ENCODE measurements around the gene CAST. TPM values are rescaled to one million over a fixed set of nuclear protein-coding genes. Genes with fewer than 3 reads are reported as not detected.
A peak's percentile ranks its signal among the peaks of the same experiment; 100 is the strongest.

Gene CAST
- total RNA-seq, 2 experiments from 2014 or later, result 197 to 200 TPM

DNA sequence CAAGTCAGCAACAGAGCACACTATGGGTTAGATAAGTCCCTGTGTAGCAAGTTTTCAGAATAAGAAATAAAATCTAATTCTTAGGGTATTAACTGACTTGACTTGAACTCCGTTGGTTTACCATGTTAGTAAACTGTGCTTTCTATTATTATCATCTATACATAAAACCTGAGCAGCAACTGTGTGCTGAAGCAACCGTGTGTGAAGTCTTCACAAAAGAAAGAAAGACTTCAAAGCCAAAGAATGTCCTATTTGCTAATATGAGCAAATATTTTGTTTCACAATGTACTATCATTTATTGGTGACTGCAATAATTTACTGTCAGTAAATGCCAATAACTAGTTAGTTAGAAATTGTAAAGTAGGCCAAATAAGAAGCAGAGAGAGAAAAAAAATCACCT is 112.9 kb downstream of the CAST start:
- no peaks in the 10 kb centered on the region for H3K9me3 Mint-ChIP-seq
- no peak for DNase-seq
- no peaks in the 10 kb centered on the region for H3K4me1 ChIP-seq (ENCODE audit: insufficient read depth, low read length)
- no peaks in the 10 kb centered on the region for H3K27me3 Mint-ChIP-seq
- ATAC-seq (ENCODE audit: poor library complexity), result no peak
- intact Hi-C loops (cut with DNase I, micrococcal nuclease), result loop anchor here in 1 of 2 experiments (10.0 kb wide), 1 partner anchor 230 kb away; no protein-coding TSS in a partner anchor
- peaks cover 8% of the 10 kb centered on the region for H3K4me1 Mint-ChIP-seq (ENCODE audit: low read depth)
- H3K27ac Mint-ChIP-seq, result peak overlapping the region; percentile 33
- no peak overlapping the region for H3K4me3 ChIP-seq (ENCODE audit: low read length)
- CTCF ChIA-PET, result no interaction called here
- H3K27me3 ChIP-seq (ENCODE audit: control insufficient read depth in 1 of 2, insufficient read depth in 2 of 2, low read length in 2 of 2), result no peaks in the 10 kb centered on the region
- H3K36me3 Mint-ChIP-seq (ENCODE audit: low read depth), result peaks cover 96% of the 10 kb centered on the region
- H3K4me3 Mint-ChIP-seq, result no peak overlapping the region
- H3K36me3 ChIP-seq (ENCODE audit: insufficient read depth, low read length), result peaks cover 96% of the 10 kb centered on the region
- TF ChIP-seq, protein P1, sequence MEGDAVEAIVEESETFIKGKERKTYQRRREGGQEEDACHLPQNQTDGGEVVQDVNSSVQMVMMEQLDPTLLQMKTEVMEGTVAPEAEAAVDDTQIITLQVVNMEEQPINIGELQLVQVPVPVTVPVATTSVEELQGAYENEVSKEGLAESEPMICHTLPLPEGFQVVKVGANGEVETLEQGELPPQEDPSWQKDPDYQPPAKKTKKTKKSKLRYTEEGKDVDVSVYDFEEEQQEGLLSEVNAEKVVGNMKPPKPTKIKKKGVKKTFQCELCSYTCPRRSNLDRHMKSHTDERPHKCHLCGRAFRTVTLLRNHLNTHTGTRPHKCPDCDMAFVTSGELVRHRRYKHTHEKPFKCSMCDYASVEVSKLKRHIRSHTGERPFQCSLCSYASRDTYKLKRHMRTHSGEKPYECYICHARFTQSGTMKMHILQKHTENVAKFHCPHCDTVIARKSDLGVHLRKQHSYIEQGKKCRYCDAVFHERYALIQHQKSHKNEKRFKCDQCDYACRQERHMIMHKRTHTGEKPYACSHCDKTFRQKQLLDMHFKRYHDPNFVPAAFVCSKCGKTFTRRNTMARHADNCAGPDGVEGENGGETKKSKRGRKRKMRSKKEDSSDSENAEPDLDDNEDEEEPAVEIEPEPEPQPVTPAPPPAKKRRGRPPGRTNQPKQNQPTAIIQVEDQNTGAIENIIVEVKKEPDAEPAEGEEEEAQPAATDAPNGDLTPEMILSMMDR (IDR thresholded peaks at IDR 0.05), result no peak
- no peak overlapping the region for H3K27ac ChIP-seq (ENCODE audit: low read depth in 1 of 2, low read length in 2 of 2)
- no peaks in the 10 kb centered on the region for H3K9me3 ChIP-seq (ENCODE audit: control insufficient read depth in 1 of 2, insufficient read depth in 1 of 2, low read length in 2 of 2)
- POLR2A ChIA-PET, result no interaction called here

DNA sequence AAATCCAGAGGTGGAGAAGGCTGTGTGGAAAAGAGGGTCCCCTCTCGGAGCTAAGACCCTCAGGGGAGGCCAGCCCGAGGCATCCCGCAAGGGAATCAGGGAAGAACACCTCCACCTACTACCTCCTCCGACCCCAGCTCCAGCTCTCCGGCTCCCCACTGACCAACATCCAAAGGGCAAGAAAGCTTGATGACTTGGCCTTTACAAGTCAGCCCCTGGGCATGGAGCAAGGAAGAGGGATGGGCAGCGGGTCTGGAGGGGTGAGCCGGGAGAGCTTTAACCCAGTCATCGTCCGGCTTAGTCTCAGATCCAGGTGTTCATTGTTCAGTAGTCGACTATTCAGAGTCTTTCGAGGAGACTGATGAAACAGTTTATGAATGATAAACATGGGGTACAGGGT is 113.5 kb downstream of the CAST start:
- DNase-seq (no peak), ATAC-seq (ENCODE audit: poor library complexity) (no peak)
- Mint-ChIP-seq H3K4me3 (no peak overlapping the region), H3K36me3 (ENCODE audit: low read depth) (peaks cover 96% of the 10 kb centered on the region), H3K27ac (peak overlapping the region; percentile 42), H3K4me1 (ENCODE audit: low read depth) (peaks cover 8% of the 10 kb centered on the region), H3K9me3 (no peaks in the 10 kb centered on the region), H3K27me3 (no peaks in the 10 kb centered on the region)
- peaks cover 96% of the 10 kb centered on the region for H3K36me3 ChIP-seq (ENCODE audit: insufficient read depth, low read length)
- no peak overlapping the region for H3K4me3 ChIP-seq (ENCODE audit: low read length)
- H3K27ac ChIP-seq (ENCODE audit: low read depth in 1 of 2, low read length in 2 of 2), result no peak overlapping the region
- no peaks in the 10 kb centered on the region for H3K27me3 ChIP-seq (ENCODE audit: control insufficient read depth in 1 of 2, insufficient read depth in 2 of 2, low read length in 2 of 2)
- ChIA-PET CTCF (interaction anchor here (1.6 kb wide), 1 partner anchor 23 kb away, joined by 4 read pairs; no protein-coding TSS in a partner anchor), POLR2A (interaction anchor here (0.8 kb wide), 1 partner anchor 46 kb away, joined by 3 read pairs; no protein-coding TSS in a partner anchor)
- H3K9me3 ChIP-seq (ENCODE audit: control insufficient read depth in 1 of 2, insufficient read depth in 1 of 2, low read length in 2 of 2), result no peaks in the 10 kb centered on the region
- no peaks in the 10 kb centered on the region for H3K4me1 ChIP-seq (ENCODE audit: insufficient read depth, low read length)
- intact Hi-C loops (cut with DNase I, micrococcal nuclease), result loop anchor here in 1 of 2 experiments (10.0 kb wide), 1 partner anchor 229 kb away; no protein-coding TSS in a partner anchor
- TF ChIP-seq, protein P1 (IDR thresholded peaks at IDR 0.05), result no peak

DNA sequence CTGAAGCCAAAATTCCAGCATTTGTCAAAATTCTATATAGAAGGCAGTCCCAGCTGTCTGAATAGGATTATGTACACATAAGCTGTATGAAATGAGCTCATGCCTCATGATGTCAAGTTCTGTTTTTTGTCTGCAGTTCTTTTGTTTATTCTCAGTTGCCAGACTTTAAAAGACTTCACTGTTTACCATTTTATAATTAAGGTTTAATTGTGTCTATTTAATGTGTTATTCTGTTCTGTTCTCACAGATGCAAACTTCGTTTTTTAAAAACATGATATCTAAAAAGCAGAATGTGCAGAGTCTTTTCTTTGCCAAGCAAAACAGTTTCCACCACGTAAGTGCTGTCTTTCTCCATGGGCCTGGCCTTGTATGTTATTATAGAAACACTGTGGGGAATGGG is 114.4 kb downstream of the CAST start:
- Mint-ChIP-seq H3K27ac (peak overlapping the region; percentile 11), H3K36me3 (ENCODE audit: low read depth) (peaks cover 96% of the 10 kb centered on the region), H3K9me3 (no peaks in the 10 kb centered on the region), H3K4me1 (ENCODE audit: low read depth) (peaks cover under 1% of the 10 kb centered on the region), H3K4me3 (no peak overlapping the region), H3K27me3 (no peaks in the 10 kb centered on the region)
- Histone ChIP-seq H3K4me3 (ENCODE audit: low read length) (no peak overlapping the region), H3K36me3 (ENCODE audit: insufficient read depth, low read length) (peaks cover 96% of the 10 kb centered on the region), H3K9me3 (ENCODE audit: control insufficient read depth in 1 of 2, insufficient read depth in 1 of 2, low read length in 2 of 2) (no peaks in the 10 kb centered on the region), H3K27ac (ENCODE audit: low read depth in 1 of 2, low read length in 2 of 2) (no peak overlapping the region), H3K27me3 (ENCODE audit: control insufficient read depth in 1 of 2, insufficient read depth in 2 of 2, low read length in 2 of 2) (no peaks in the 10 kb centered on the region), H3K4me1 (ENCODE audit: insufficient read depth, low read length) (no peaks in the 10 kb centered on the region)
- intact Hi-C loops (cut with DNase I, micrococcal nuclease), result loop anchor here in 1 of 2 experiments (10.0 kb wide), 1 partner anchor 228 kb away; no protein-coding TSS in a partner anchor
- CTCF ChIA-PET, result interaction anchor here (1.6 kb wide), 1 partner anchor 24 kb away, joined by 4 read pairs; no protein-coding TSS in a partner anchor
- DNase-seq, result no peak
- TF ChIP-seq, protein P1 (IDR thresholded peaks at IDR 0.05), result no peak
- ATAC-seq (ENCODE audit: poor library complexity), result no peak
- POLR2A ChIA-PET, result interaction anchor here (0.6 to 0.8 kb wide), 2 partner anchors 45 to 387 kb away, joined by 3 read pairs; no protein-coding TSS in a partner anchor

Measured in CD4-positive, alpha-beta T cell (primary cell).